Endothelial cell (in vitro differentiated cells): ENCODE results near the gene SV2B. TPM values are rescaled to one million over a fixed set of nuclear protein-coding genes. Genes with fewer than 3 reads are reported as not detected.
"Not testable (repeated sequence)": the region's sequence is repeated elsewhere in the genome, so short reads cannot be mapped to it uniquely, and the experiment has no call there.

Experiments used
- DNase-seq: peaks from one replicate; pipeline ENCODE4 v3.0.0; 2021; ENCODE audit warnings: low spot score
- H3K27ac Mint-ChIP-seq: one replicate; pipeline ENCODE4 v1.8.0; 2021; ENCODE audit warnings: mixed read lengths, inconsistent platforms; ENCODE audit not compliant: unreplicated experiment
- H3K27me3 Mint-ChIP-seq: one replicate; pipeline ENCODE4 v1.8.0; 2021; ENCODE audit warnings: mild to moderate bottlenecking, moderate library complexity, mixed read lengths, inconsistent platforms; ENCODE audit not compliant: unreplicated experiment
- H3K36me3 Mint-ChIP-seq: one replicate; pipeline ENCODE4 v1.8.0; 2021; ENCODE audit warnings: mild to moderate bottlenecking, low read depth, mixed read lengths, inconsistent platforms; ENCODE audit not compliant: unreplicated experiment
- H3K4me1 Mint-ChIP-seq: one replicate; pipeline ENCODE4 v1.8.0; 2021; ENCODE audit warnings: mild to moderate bottlenecking, mixed read lengths, inconsistent platforms; ENCODE audit not compliant: unreplicated experiment
- H3K4me3 Mint-ChIP-seq: one replicate; pipeline ENCODE4 v1.8.0; 2021; ENCODE audit warnings: mild to moderate bottlenecking, mixed read lengths, inconsistent platforms; ENCODE audit not compliant: unreplicated experiment
- H3K9me3 Mint-ChIP-seq: one replicate; pipeline ENCODE4 v1.8.0; 2021; ENCODE audit warnings: mixed read lengths, inconsistent platforms; ENCODE audit not compliant: unreplicated experiment
- total RNA-seq: library from RNA; stranded (reverse); fragmentation: NEBNext Ultra II Directional; extraction: Animal tissue kit (Norgen Biotek cat#: 25700); gene quantifications from one replicate; pipeline ENCODE4 v1.2.1, GENCODE V29; 2021; ENCODE audit not compliant: unreplicated experiment
- TF ChIP-seq, protein P1 (sequence below): fragments of 200-600 bp; sonication (generic); IDR thresholded peaks from one replicate; pipeline ENCODE4 v1.5.0; 2021; ENCODE audit warnings: antibody characterized with exemption; ENCODE audit not compliant: unreplicated experiment

The SV2B gene
- total RNA-seq, 1 donor from 2014 or later: 0.26 TPM

GRCh38 chr15:91335702-91336101, 235.6 kb downstream of the SV2B start:
- Mint-ChIP-seq H3K9me3 (no peaks in the 10 kb centered on the region), H3K27ac (no peak overlapping the region), H3K27me3 (peaks cover 1% of the 10 kb centered on the region), H3K4me3 (no peak overlapping the region), H3K4me1 (peaks cover 2% of the 10 kb centered on the region), H3K36me3 (no peaks in the 10 kb centered on the region)
- TF ChIP-seq, protein P1, sequence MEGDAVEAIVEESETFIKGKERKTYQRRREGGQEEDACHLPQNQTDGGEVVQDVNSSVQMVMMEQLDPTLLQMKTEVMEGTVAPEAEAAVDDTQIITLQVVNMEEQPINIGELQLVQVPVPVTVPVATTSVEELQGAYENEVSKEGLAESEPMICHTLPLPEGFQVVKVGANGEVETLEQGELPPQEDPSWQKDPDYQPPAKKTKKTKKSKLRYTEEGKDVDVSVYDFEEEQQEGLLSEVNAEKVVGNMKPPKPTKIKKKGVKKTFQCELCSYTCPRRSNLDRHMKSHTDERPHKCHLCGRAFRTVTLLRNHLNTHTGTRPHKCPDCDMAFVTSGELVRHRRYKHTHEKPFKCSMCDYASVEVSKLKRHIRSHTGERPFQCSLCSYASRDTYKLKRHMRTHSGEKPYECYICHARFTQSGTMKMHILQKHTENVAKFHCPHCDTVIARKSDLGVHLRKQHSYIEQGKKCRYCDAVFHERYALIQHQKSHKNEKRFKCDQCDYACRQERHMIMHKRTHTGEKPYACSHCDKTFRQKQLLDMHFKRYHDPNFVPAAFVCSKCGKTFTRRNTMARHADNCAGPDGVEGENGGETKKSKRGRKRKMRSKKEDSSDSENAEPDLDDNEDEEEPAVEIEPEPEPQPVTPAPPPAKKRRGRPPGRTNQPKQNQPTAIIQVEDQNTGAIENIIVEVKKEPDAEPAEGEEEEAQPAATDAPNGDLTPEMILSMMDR: no peak
- no peak for DNase-seq

- H3K4me3 Mint-ChIP-seq: no peak overlapping the region
- no peaks in the 10 kb centered on the region for H3K4me1 Mint-ChIP-seq
- no peaks in the 10 kb centered on the region for H3K9me3 Mint-ChIP-seq
- no peak overlapping the region for H3K27ac Mint-ChIP-seq
- no peak for DNase-seq
- H3K36me3 Mint-ChIP-seq: no peaks in the 10 kb centered on the region
- H3K27me3 Mint-ChIP-seq: peaks cover 1% of the 10 kb centered on the region
- TF ChIP-seq, protein P1: no peak
Observed at GRCh38 chr15:91336687-91337086, 236.6 kb downstream of the SV2B start.

- TF ChIP-seq, protein P1: no peak
- Mint-ChIP-seq H3K27me3 (peaks cover 1% of the 10 kb centered on the region), H3K36me3 (no peaks in the 10 kb centered on the region), H3K4me1 (no peaks in the 10 kb centered on the region), H3K9me3 (no peaks in the 10 kb centered on the region), H3K27ac (no peak overlapping the region), H3K4me3 (no peak overlapping the region)
- peak; percentile 50 for DNase-seq
Observed at GRCh38 chr15:91338766-91339165, 238.7 kb downstream of the SV2B start.

DNA sequence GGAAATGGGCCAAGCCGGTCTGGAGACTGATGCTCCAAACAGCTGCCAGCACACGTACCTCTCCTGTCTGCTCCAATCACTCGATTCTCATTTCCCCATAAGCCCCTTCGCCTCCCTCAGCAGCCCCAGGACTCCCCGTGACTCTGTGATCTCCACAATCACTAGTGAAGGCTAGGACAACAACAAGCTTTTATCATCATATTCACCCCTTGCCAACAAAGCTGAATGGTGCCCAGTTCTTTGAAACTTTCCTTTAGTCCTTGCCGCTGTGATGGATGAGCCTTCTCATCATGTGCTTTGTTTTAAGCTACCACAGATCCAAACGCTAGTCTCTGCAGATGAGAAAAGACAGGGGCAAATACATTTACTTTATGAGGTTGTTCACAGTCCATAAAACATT, 242.0 kb downstream of the SV2B start:
- no peak overlapping the region for H3K4me3 Mint-ChIP-seq
- H3K27me3 Mint-ChIP-seq: no peaks in the 10 kb centered on the region
- no peak for DNase-seq
- TF ChIP-seq, protein P1: no peak
- no peaks in the 10 kb centered on the region for H3K36me3 Mint-ChIP-seq
- no peaks in the 10 kb centered on the region for H3K4me1 Mint-ChIP-seq
- no peak overlapping the region for H3K27ac Mint-ChIP-seq
- no peaks in the 10 kb centered on the region for H3K9me3 Mint-ChIP-seq

- H3K27me3 Mint-ChIP-seq, H3K9me3 Mint-ChIP-seq, DNase-seq, H3K27ac Mint-ChIP-seq, H3K4me3 Mint-ChIP-seq, H3K4me1 Mint-ChIP-seq, H3K36me3 Mint-ChIP-seq: not testable (repeated sequence)
Observed at GRCh38 chr15:91344912-91345311, 244.9 kb downstream of the SV2B start.

DNA sequence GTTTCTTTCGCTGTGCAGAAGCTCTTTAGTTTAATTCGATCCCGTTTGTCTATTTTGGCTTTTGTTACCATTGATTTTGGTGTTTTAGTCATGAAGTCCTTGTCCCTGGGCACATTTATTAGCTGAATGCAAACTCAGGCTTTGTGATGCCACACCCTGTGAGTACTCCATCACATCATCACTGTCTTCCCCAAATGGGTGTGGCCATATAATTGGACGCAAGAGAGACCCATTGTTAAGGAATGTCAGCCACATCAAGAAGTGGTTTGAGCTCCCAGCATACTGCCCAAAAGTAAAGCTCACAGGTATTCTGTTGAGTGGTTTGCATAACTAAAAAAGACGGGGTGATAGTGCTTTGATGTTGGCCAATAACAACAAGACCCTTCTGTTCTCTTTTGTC, 245.7 kb downstream of the SV2B start:
- DNase-seq: no peak
- H3K4me1 Mint-ChIP-seq: no peaks in the 10 kb centered on the region
- H3K27ac Mint-ChIP-seq: no peak overlapping the region
- no peak overlapping the region for H3K4me3 Mint-ChIP-seq
- H3K36me3 Mint-ChIP-seq: no peaks in the 10 kb centered on the region
- no peaks in the 10 kb centered on the region for H3K27me3 Mint-ChIP-seq
- no peaks in the 10 kb centered on the region for H3K9me3 Mint-ChIP-seq
- TF ChIP-seq, protein P1: no peak
